GM23248 (cell line): ENCODE results near the gene ORM1. TPM values are rescaled to one million over a fixed set of nuclear protein-coding genes. Genes with fewer than 3 reads are reported as not detected.
"Not testable (repeated sequence)": the region's sequence is repeated elsewhere in the genome, so short reads cannot be mapped to it uniquely, and the experiment has no call there.

ENCODE experiments used
- DNase-seq: peaks from one replicate; pipeline ENCODE4 v3.0.0-alpha.2; 2015
- H2AFZ ChIP-seq: fragments of 200-600 bp; sonication (generic); 2 replicates; pipeline ENCODE4 v1.6.1; 2016; ENCODE audit warnings: antibody characterized with exemption
- H3F3A ChIP-seq: fragments of 200-600 bp; sonication (generic); 2 replicates; pipeline ENCODE4 v1.6.1; 2016; ENCODE audit warnings: mild to moderate bottlenecking, antibody characterized with exemption, mixed run types; ENCODE audit not compliant: insufficient read depth
- H3K27ac ChIP-seq: fragments of 200-600 bp; sonication (generic); 2 replicates; pipeline ENCODE4 v1.5.1; 2016; ENCODE audit warnings: mild to moderate bottlenecking
- H3K27me3 ChIP-seq: fragments of 200-600 bp; sonication (generic); replicated peaks from 2 replicates; pipeline ENCODE4 v1.6.1; 2016; ENCODE audit warnings: mild to moderate bottlenecking; ENCODE audit not compliant: insufficient read depth
- H3K36me3 ChIP-seq: fragments of 200-600 bp; sonication (generic); 2 replicates; pipeline ENCODE4 v1.6.1; 2016; ENCODE audit warnings: low read depth, mild to moderate bottlenecking
- H3K4me1 ChIP-seq: fragments of 200-600 bp; sonication (generic); 2 replicates; pipeline ENCODE4 v1.6.1; 2016; ENCODE audit warnings: mild to moderate bottlenecking; ENCODE audit not compliant: insufficient read depth
- H3K4me2 ChIP-seq: fragments of 200-600 bp; sonication (generic); one replicate; pipeline ENCODE4 v1.6.1; 2016; ENCODE audit warnings: mild to moderate bottlenecking; ENCODE audit not compliant: unreplicated experiment
- H3K4me3 ChIP-seq: fragments of 200-600 bp; sonication (generic); 2 replicates; pipeline ENCODE4 v1.5.1; 2016; ENCODE audit warnings: mild to moderate bottlenecking
- H3K79me2 ChIP-seq: fragments of 200-600 bp; sonication (generic); 2 replicates; pipeline ENCODE4 v1.6.1; 2016; ENCODE audit warnings: mild to moderate bottlenecking; ENCODE audit not compliant: insufficient read depth
- H3K9ac ChIP-seq: fragments of 200-600 bp; sonication (generic); 2 replicates; pipeline ENCODE4 v1.6.1; 2016; ENCODE audit warnings: mild to moderate bottlenecking
- H3K9me2 ChIP-seq: fragments of 200-600 bp; sonication (generic); 2 replicates; pipeline ENCODE4 v1.6.1; 2016; ENCODE audit warnings: mixed run types, mild to moderate bottlenecking, moderate library complexity; ENCODE audit not compliant: insufficient read depth
- H3K9me3 ChIP-seq: fragments of 200-600 bp; sonication (generic); one replicate; pipeline ENCODE4 v1.6.1; 2017; ENCODE audit warnings: low read depth
- H4K20me1 ChIP-seq: fragments of 200-600 bp; sonication (generic); 2 replicates; pipeline ENCODE4 v1.6.0; 2016; ENCODE audit not compliant: insufficient read depth
- EZH2 ChIP-seq: fragments of 200-600 bp; sonication (generic); IDR thresholded peaks from 2 replicates; pipeline ENCODE4 v1.6.1; 2018; ENCODE audit warnings: antibody characterized with exemption, mild to moderate bottlenecking; ENCODE audit not compliant: insufficient read depth, poor library complexity, severe bottlenecking
- EZH2phosphoT487 ChIP-seq: fragments of 200-600 bp; sonication (generic); IDR thresholded peaks from 2 replicates; pipeline ENCODE4 v1.6.1; 2018; ENCODE audit warnings: antibody characterized with exemption, moderate library complexity, mild to moderate bottlenecking, low read depth; ENCODE audit not compliant: insufficient read depth
- WGBS, 2 experiments: methylation state at CpG; one replicate each; pipeline ENCODE4 v1.1.6; 2015 to 2017; ENCODE audit warnings: low lambda C conversion rate in 2 of 2, low coverage in 1 of 2; ENCODE audit errors: missing lambda C conversion rate in 2 of 2; 5-methylcytosine and 5-hydroxymethylcytosine counted together
- in situ Hi-C: fragments of 300-500 bp; cut with MboI; formaldehyde crosslinking; loops from 2 replicates; pipeline ENCODE4 v1.15.0; 2020
- polyA plus RNA-seq: library from polyadenylated mRNA; unstranded; fragments of >200 nt; fragmentation: Nextera tagmentation; extraction: Ambion mirVana; gene quantifications from 2 replicates; pipeline ENCODE4 v1.2.1, GENCODE V29; 2016
- total RNA-seq: library from RNA; depleted of rRNA; stranded (reverse); fragments of >200 nt; shearing (Covaris generic); gene quantifications from 2 replicates; pipeline ENCODE4 v1.2.3, GENCODE V29; 2014; rRNA removed

The ORM1 gene
- total RNA-seq, result not detected in 2 replicates
- polyA plus RNA-seq, result not detected in 2 replicates

GRCh38 chr9:114322831-114323531 is at the start of gene ORM1:
Gene ORM1, plus strand, starts transcription at chr9:114323098. Its CDS starts 36 bp downstream, at chr9:114323134.
- H4K20me1 ChIP-seq, H2AFZ ChIP-seq, H3K79me2 ChIP-seq, H3K4me3 ChIP-seq, H3K4me1 ChIP-seq, H3K27me3 ChIP-seq, DNase-seq, H3F3A ChIP-seq, H3K4me2 ChIP-seq, H3K9ac ChIP-seq, in situ Hi-C loops, H3K27ac ChIP-seq, H3K36me3 ChIP-seq, H3K9me2 ChIP-seq, H3K9me3 ChIP-seq: not testable (repeated sequence)
- 62 to 72% methylated on average over 5 to 6 of the region's 15 CpGs for WGBS, 2 experiments

- H3K27ac ChIP-seq, result no peak overlapping the region
- peaks cover 18% of the 10 kb centered on the region for H3F3A ChIP-seq
- in situ Hi-C loops, result no loop called here
- no peak overlapping the region for H3K9ac ChIP-seq
- peaks cover 13% of the 10 kb centered on the region for H3K4me1 ChIP-seq
- H4K20me1 ChIP-seq, result no peaks in the 10 kb centered on the region
- 97 to 98% methylated on average over 7 of the region's 7 CpGs for WGBS, 2 experiments
- H3K79me2 ChIP-seq, result no peaks in the 10 kb centered on the region
- no peaks in the 10 kb centered on the region for H3K9me3 ChIP-seq
- H3K4me3 ChIP-seq, result no peak overlapping the region
- no peak for TF ChIP-seq EZH2
- TF ChIP-seq EZH2phosphoT487, result no peak
- H3K9me2 ChIP-seq, result no peaks in the 10 kb centered on the region
- no peak overlapping the region for H3K4me2 ChIP-seq
- no peaks in the 10 kb centered on the region for H3K36me3 ChIP-seq
- peak; percentile 31 for DNase-seq
- H2AFZ ChIP-seq, result no peak overlapping the region
- H3K27me3 ChIP-seq, result no peaks in the 10 kb centered on the region
Measured at GRCh38 chr9:114273461-114273881, 49.4 kb upstream of the ORM1 start.

- no peaks in the 10 kb centered on the region for H3K9me3 ChIP-seq
- H2AFZ ChIP-seq, result no peak overlapping the region
- H3K27ac ChIP-seq, result no peak overlapping the region
- H3K79me2 ChIP-seq, result no peaks in the 10 kb centered on the region
- in situ Hi-C loops, result no loop called here
- H4K20me1 ChIP-seq, result no peaks in the 10 kb centered on the region
- no peak overlapping the region for H3K4me2 ChIP-seq
- TF ChIP-seq EZH2phosphoT487, result no peak
- H3K9ac ChIP-seq, result no peak overlapping the region
- no peaks in the 10 kb centered on the region for H3K9me2 ChIP-seq
- H3F3A ChIP-seq, result peaks cover 18% of the 10 kb centered on the region
- no peak for DNase-seq
- no peaks in the 10 kb centered on the region for H3K27me3 ChIP-seq
- no peak overlapping the region for H3K4me3 ChIP-seq
- peaks cover 13% of the 10 kb centered on the region for H3K4me1 ChIP-seq
- 91 to 98% methylated on average over 4 to 5 of the region's 5 CpGs for WGBS, 2 experiments
- no peaks in the 10 kb centered on the region for H3K36me3 ChIP-seq
Measured at GRCh38 chr9:114274217-114274616, 48.7 kb upstream of the ORM1 start.

- no peaks in the 10 kb centered on the region for H3K27me3 ChIP-seq
- no peak overlapping the region for H3K9ac ChIP-seq
- in situ Hi-C loops, result no loop called here
- 89 to 92% methylated on average over 15 of the region's 15 CpGs for WGBS, 2 experiments
- TF ChIP-seq EZH2, result no peak
- no peak for TF ChIP-seq EZH2phosphoT487
- no peaks in the 10 kb centered on the region for H3K9me2 ChIP-seq
- no peaks in the 10 kb centered on the region for H4K20me1 ChIP-seq
- H3K9me3 ChIP-seq, result no peaks in the 10 kb centered on the region
- H3K4me3 ChIP-seq, result no peak overlapping the region
- H3F3A ChIP-seq, result peaks cover 18% of the 10 kb centered on the region
- no peak overlapping the region for H2AFZ ChIP-seq
- no peak overlapping the region for H3K4me2 ChIP-seq
- H3K27ac ChIP-seq, result no peak overlapping the region
- no peaks in the 10 kb centered on the region for H3K79me2 ChIP-seq
- no peaks in the 10 kb centered on the region for H3K36me3 ChIP-seq
- DNase-seq, result peak; percentile 16
- H3K4me1 ChIP-seq, result peaks cover 13% of the 10 kb centered on the region
Measured at GRCh38 chr9:114275246-114276004, 47.5 kb upstream of the ORM1 start.
